PC-3 (cell line): Measurements from ENCODE around the gene TBCB.

Experiments
- EZH2 ChIP-seq: fragments of 300-600 bp; sonication (generic); IDR thresholded peaks from one replicate; pipeline ENCODE4 v1.6.1; 2017; ENCODE audit warnings: antibody characterized with exemption, mild to moderate bottlenecking, low read length; ENCODE audit not compliant: unreplicated experiment
- TF ChIP-seq, protein P1 (sequence below): fragments of 300-600 bp; sonication (generic); conservative IDR thresholded peaks from 2 replicates; pipeline ENCODE4 v1.5.1; 2017; ENCODE audit warnings: antibody characterized with exemption, low read depth, mild to moderate bottlenecking, low read length

DNA sequence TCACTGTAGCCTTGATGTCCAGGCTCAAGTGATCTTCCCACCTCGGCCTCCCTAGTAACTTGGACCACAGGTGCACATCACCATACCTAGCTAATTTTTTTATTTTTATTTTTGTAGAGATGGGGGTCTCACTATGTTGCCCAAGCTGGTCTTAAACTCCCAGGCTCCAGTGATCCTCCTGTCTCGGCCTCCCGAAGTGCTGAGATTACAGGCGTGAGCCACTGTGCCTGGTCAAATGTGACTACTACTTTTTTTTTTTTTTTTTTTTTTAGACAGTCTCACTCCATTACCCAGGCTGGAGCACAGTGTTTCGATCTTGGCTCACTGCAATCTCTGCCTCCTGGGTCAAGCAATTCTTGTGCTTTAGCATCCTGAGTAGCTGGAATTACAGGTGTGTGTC, 57.6 kb downstream of the TBCB start:
- TF ChIP-seq, protein P1, sequence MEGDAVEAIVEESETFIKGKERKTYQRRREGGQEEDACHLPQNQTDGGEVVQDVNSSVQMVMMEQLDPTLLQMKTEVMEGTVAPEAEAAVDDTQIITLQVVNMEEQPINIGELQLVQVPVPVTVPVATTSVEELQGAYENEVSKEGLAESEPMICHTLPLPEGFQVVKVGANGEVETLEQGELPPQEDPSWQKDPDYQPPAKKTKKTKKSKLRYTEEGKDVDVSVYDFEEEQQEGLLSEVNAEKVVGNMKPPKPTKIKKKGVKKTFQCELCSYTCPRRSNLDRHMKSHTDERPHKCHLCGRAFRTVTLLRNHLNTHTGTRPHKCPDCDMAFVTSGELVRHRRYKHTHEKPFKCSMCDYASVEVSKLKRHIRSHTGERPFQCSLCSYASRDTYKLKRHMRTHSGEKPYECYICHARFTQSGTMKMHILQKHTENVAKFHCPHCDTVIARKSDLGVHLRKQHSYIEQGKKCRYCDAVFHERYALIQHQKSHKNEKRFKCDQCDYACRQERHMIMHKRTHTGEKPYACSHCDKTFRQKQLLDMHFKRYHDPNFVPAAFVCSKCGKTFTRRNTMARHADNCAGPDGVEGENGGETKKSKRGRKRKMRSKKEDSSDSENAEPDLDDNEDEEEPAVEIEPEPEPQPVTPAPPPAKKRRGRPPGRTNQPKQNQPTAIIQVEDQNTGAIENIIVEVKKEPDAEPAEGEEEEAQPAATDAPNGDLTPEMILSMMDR = no peak
- no peak for TF ChIP-seq EZH2
